ENCODE results near the gene SOCS3.
"Not testable (repeated sequence)": the region's sequence is repeated elsewhere in the genome, so short reads cannot be mapped to it uniquely, and the experiment has no call there.

SOCS3 gene

DNA sequence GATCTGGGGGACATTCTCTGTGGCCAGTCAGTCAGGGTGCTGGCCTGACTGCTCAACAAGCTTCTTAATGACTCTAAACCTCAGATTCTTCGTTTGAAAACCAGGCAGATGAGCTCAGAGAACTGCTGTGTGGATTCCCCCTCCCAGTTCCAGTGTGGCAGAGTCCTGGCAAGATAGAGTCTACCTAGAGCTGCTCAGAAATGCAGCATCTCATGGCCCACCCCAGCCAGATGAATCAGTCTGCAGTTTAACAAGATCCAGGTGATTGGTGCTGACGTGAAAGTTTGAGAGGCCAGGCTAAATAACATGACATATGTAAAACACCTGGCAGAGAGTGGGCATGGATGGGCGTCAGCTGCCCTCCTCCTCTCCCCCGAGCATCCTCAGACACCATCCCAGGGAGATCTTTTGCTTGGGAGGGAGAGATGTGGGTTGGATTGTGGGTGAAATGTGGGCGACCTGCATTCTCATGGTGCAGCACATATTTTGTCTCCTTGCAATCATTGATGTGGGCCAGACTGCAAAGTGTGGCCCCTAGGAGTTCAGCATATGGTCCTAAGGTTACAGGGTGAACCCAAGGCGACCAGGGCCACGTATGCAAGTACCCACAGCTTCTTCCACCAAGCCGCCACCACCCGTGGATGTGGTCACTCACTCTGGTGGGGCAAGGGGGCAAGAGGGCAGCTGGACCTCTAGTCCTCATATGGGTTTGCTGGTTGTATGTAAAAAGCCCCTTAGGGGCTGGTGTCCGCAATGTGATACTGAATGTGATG, 19.5 kb downstream of the SOCS3 start:
- H3K4me1 Mint-ChIP-seq = peaks cover 76% of the 10 kb centered on the region
- peak overlapping the region; percentile 63 for H3K4me3 Mint-ChIP-seq
- no peak for ATAC-seq
- no peaks in the 10 kb centered on the region for H3K36me3 Mint-ChIP-seq
- peak overlapping the region; percentile 73 for H3K27ac Mint-ChIP-seq
- no peaks in the 10 kb centered on the region for H3K27me3 Mint-ChIP-seq
- H3K9me3 Mint-ChIP-seq = no peaks in the 10 kb centered on the region

GRCh38 chr17:78338486-78339259, 21.2 kb downstream of the SOCS3 start:
- peaks cover 68% of the 10 kb centered on the region for H3K4me1 Mint-ChIP-seq
- H3K9me3 Mint-ChIP-seq = no peaks in the 10 kb centered on the region

DNA sequence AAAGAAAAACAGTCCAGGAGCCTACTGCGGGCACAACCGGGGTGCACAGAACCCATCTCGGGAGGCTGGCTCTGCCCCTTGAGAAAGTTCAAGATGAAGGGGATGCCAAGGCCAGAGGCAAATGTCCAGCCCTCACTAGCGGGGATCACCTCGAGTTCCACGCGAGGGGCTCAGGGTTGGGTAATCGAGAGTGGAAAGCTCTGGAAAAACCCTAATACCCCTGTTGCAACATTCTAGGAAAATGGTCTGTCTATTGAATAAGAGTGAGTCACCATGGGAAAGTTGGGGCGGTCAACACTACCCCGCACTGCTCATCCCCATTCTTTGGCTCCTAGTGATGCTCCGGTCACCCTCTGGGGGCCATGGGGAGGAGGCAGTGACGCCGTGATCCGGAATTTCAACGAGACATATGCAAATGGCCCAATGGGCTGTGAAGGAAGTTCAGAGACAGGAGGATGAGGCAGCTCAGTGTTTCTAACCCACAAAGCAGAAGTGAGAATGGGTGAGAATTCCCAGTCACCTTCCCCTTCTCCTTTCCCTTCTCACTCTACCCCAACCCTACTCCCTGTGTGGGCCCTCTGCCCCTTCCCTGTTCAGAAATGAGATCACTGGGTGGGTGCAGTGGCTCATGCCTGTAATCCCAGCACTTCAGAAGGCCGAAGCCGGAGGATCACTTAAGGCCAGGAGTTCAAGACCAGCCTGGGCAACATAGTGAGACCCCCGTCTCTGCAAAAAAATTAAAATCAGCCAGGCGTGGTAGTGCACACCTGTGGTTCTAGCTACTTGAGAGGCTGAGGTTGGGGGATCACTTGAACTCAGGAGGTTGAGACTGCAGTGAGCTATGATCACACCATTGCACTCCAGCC, 22.4 kb downstream of the SOCS3 start:
- Mint-ChIP-seq H3K4me3 (peak overlapping the region; percentile 33), H3K36me3 (no peaks in the 10 kb centered on the region), H3K4me1 (peaks cover 61% of the 10 kb centered on the region), H3K9me3 (no peaks in the 10 kb centered on the region), H3K27ac (peak overlapping the region; percentile 70), H3K27me3 (no peaks in the 10 kb centered on the region)
- peak; percentile 82 for ATAC-seq

More at GRCh38 chr17:78338486-78339259, 21.2 kb downstream of the SOCS3 start:
- ATAC-seq = peak; percentile 53
- H3K27ac Mint-ChIP-seq = peak overlapping the region; percentile 70
- no peaks in the 10 kb centered on the region for H3K27me3 Mint-ChIP-seq
- no peaks in the 10 kb centered on the region for H3K36me3 Mint-ChIP-seq
- peak overlapping the region; percentile 33 for H3K4me3 Mint-ChIP-seq

DNA sequence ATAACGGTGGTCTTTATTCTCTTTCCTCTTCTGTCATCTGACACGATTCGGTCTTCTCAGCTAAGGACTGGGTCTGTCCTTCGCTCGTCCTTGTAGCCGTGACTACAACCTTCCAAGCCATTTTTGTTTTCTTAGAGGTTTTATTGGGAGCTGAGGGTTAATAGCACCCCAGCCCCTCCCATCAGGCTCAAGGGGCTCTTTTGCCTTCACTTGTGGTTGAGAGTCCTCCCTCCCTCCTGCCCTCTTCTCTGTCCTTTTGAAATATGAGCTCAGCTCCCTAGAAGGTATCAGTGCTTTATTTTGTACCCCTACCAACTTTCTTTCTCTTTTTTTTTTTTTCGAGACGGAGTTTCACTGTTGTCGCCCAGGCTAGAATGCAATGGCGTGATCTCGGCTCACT, 24.7 kb downstream of the SOCS3 start:
- Mint-ChIP-seq H3K4me1 (peaks cover 49% of the 10 kb centered on the region), H3K27ac (peak overlapping the region; percentile 58), H3K27me3 (no peaks in the 10 kb centered on the region), H3K4me3 (no peak overlapping the region), H3K36me3 (no peaks in the 10 kb centered on the region), H3K9me3 (no peaks in the 10 kb centered on the region)
- no peak for ATAC-seq

DNA sequence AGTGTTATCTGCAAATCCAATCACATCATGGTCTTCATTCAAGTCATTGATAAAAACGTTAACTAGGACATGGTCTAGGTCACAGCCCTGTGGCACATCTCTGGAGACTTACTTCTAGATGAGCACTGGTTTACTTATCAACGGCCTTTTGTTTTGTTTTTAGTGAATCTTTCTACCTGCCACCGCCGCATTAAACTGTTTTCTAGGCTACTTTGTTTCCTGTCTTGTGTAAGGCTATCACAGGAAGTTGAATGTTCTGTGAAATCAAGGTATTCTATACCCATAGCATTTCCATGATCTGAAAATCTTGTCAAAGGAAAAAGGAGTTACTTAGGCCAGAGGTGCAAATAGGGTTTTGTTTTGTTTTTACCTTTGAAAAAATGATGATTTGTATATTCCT, 26.9 kb downstream of the SOCS3 start:
- Mint-ChIP-seq H3K27ac (no peak overlapping the region), H3K36me3 (no peaks in the 10 kb centered on the region), H3K4me3 (no peak overlapping the region), H3K27me3 (no peaks in the 10 kb centered on the region), H3K9me3 (no peaks in the 10 kb centered on the region), H3K4me1 (peaks cover 40% of the 10 kb centered on the region)
- ATAC-seq = no peak

DNA sequence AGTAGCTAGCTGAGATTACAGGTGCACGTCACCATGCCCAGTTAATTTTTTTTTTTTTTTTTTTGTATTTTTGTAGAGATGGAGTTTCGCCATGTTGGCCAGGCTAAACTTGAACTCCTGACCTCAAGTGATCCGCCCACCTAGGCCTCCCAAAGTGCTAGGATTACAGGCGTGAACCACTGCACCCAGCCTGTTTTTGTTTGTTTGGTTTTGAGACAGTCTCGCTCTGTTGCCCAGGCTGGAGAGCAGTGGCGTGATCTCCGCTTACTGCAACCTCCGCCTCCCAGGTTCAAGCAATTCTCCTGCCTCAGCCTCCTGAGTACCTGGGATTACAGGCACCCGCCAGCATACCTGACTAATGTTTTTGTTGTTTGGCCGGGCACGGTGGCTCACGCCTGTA, 28.5 kb downstream of the SOCS3 start:
- not testable (repeated sequence) for H3K36me3 Mint-ChIP-seq, ATAC-seq, H3K27me3 Mint-ChIP-seq, H3K27ac Mint-ChIP-seq, H3K9me3 Mint-ChIP-seq, H3K4me3 Mint-ChIP-seq
- H3K4me1 Mint-ChIP-seq = peaks cover 28% of the 10 kb centered on the region

DNA sequence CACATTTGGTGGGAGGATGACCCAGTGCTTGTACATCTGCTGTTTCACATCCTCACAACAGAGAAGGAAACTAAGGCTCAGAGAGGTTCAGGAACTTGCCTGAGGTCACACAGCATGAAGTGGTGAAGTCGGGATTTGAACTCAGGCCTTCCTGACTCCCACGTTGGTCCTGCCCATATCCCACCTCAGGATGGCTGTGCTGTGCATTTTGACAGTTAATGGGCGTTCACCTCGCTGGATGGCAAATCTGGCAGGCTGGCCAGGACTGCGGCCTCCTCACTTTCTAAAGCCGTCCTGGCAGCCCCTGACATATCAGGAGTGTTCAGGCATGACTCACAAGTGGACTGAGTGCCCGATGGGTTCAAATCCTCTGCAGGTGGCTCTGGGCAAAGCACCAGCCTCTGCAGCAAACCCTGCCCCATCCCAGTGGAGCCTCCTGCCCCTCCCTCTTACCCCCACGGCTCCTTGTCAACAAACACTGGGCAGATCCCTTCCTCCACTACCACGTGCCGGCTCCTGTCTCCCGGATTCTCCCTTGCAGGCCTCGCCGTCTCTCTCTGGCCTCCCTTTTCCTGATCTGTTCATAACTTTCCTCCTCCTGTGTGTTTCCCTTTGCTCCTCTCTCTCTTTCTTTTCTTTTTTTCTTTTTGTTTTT, 29.2 kb downstream of the SOCS3 start:
- no peak overlapping the region for H3K27ac Mint-ChIP-seq
- no peak for ATAC-seq
- H3K4me1 Mint-ChIP-seq = peaks cover 28% of the 10 kb centered on the region
- H3K4me3 Mint-ChIP-seq = no peak overlapping the region
- no peaks in the 10 kb centered on the region for H3K27me3 Mint-ChIP-seq
- H3K36me3 Mint-ChIP-seq = no peaks in the 10 kb centered on the region
- H3K9me3 Mint-ChIP-seq = no peaks in the 10 kb centered on the region

DNA sequence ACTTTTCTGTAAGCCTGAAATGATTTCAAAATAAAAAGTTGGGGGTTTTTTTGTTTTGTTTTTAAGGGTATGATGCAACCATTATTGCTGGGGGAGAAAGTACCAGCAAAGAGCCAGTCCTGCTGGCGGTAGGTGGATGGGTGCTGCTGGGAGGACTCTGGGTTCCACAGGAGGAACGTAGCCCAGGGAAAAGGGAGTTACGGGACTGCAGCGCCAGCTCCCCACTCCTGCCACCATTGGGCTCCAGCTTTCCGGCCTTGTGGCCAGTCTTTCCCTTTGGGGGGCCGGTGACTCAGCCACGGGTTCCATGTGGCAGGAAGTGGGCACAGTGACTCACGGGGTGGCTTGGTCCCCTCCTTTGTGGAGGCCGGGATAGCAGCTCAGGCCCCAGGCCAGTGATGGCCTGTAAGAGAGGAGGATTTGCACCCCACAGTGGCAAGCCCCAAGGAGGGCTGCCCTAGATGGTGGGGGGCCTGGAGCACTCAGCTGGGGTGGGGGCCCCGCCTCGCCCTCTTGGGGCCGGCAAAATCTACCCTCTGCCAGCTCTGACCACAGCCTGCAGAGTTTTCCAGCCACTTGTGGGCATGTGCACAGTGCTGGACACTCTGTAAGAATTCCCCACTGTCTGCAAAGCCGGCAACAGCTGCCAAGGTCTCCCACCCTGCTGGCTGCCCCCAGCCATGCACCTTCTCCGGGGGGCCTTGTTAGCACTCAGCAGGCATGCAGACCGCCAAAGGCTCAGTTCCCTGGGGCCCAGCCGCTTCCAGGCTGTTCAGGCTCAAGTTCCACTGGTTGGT, 30.4 kb downstream of the SOCS3 start:
- H3K9me3 Mint-ChIP-seq = no peaks in the 10 kb centered on the region
- peaks cover 23% of the 10 kb centered on the region for H3K4me1 Mint-ChIP-seq
- H3K27ac Mint-ChIP-seq = peak overlapping the region; percentile 17
- no peaks in the 10 kb centered on the region for H3K36me3 Mint-ChIP-seq
- no peaks in the 10 kb centered on the region for H3K27me3 Mint-ChIP-seq
- H3K4me3 Mint-ChIP-seq = no peak overlapping the region
- ATAC-seq = peak; percentile 55

- H3K4me3 Mint-ChIP-seq = no peak overlapping the region
- H3K27me3 Mint-ChIP-seq = no peaks in the 10 kb centered on the region
- no peaks in the 10 kb centered on the region for H3K9me3 Mint-ChIP-seq
- no peak overlapping the region for H3K27ac Mint-ChIP-seq
- H3K4me1 Mint-ChIP-seq = peaks cover 30% of the 10 kb centered on the region
- no peaks in the 10 kb centered on the region for H3K36me3 Mint-ChIP-seq
- no peak for ATAC-seq
Measured at GRCh38 chr17:78327880-78328279, 32.0 kb downstream of the SOCS3 start.

- H3K27me3 Mint-ChIP-seq = no peaks in the 10 kb centered on the region
- peaks cover 28% of the 10 kb centered on the region for H3K4me1 Mint-ChIP-seq
- peak overlapping the region; percentile 77 for H3K27ac Mint-ChIP-seq
- no peaks in the 10 kb centered on the region for H3K9me3 Mint-ChIP-seq
- no peak for ATAC-seq
- no peak overlapping the region for H3K4me3 Mint-ChIP-seq
- no peaks in the 10 kb centered on the region for H3K36me3 Mint-ChIP-seq
Measured at GRCh38 chr17:78325076-78325687, 34.7 kb downstream of the SOCS3 start.

DNA sequence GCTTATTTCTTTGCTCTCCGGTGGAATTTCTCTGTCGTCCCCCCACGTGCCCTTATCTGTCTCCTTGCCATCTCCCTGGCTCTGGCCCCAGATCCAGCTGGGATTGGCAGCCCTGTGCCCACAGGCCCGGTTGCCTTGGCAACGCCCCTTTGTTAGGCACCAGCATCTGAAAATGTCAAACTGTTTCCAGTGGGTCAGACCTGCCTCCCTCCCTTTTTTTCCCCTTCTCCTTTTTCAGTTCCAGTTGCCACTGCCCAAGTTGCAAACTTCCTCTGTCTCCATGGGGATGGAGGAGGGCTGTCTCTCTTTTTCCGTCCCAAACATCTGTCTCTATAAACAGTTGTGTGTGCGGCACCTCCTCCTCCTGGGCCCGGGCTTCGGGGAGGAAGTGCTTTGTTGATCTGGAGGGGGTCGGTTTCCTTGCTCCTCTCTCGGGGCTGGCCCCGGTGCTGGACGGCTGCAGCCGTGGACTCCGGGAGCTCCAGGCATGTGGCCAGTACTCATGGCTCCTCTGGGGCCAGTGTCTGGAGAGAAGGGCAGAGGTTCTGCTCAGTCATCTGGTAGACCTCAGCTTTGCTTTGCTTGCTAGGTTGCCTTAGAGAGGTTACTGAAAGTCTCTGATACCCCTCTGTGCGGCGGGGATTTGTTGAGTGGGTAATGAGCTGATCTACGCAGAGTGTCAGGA, 35.3 kb downstream of the SOCS3 start:
- Mint-ChIP-seq H3K27me3 (no peaks in the 10 kb centered on the region), H3K4me1 (peaks cover 30% of the 10 kb centered on the region), H3K27ac (peak overlapping the region; percentile 77), H3K36me3 (no peaks in the 10 kb centered on the region), H3K9me3 (no peaks in the 10 kb centered on the region), H3K4me3 (no peak overlapping the region)
- peak; percentile 60 for ATAC-seq

- no peak for ATAC-seq
- Mint-ChIP-seq H3K27ac (peak overlapping the region; percentile 77), H3K4me3 (no peak overlapping the region), H3K27me3 (no peaks in the 10 kb centered on the region), H3K36me3 (no peaks in the 10 kb centered on the region), H3K9me3 (no peaks in the 10 kb centered on the region), H3K4me1 (peaks cover 28% of the 10 kb centered on the region)
Measured at GRCh38 chr17:78323826-78324390, 36.0 kb downstream of the SOCS3 start.

GRCh38 chr17:78322858-78323455, 36.9 kb downstream of the SOCS3 start:
- no peaks in the 10 kb centered on the region for H3K36me3 Mint-ChIP-seq
- no peak overlapping the region for H3K4me3 Mint-ChIP-seq
- no peaks in the 10 kb centered on the region for H3K27me3 Mint-ChIP-seq
- H3K4me1 Mint-ChIP-seq = peaks cover 29% of the 10 kb centered on the region
- no peak for ATAC-seq
- H3K9me3 Mint-ChIP-seq = no peaks in the 10 kb centered on the region
- no peak overlapping the region for H3K27ac Mint-ChIP-seq

All from stimulated activated memory B cell treated with anti-CD40 and anti-IgM and Interleukin-4, amounts not matched to agents 10 μg/mL and 1 μg/mL and 100 μg/mL, for 72 hours (primary cell).